HFFc6 (cell line): ENCODE results near the gene IGIP. TPM values are rescaled to one million over a fixed set of nuclear protein-coding genes. Genes with fewer than 3 reads are reported as not detected.

Experiments
- DNase-seq: peaks from one replicate; pipeline ENCODE4 v3.0.0-alpha.2; 2018
- H3K27ac Mint-ChIP-seq: 2 replicates; pipeline ENCODE4 v1.8.0; 2020; ENCODE audit warnings: mild to moderate bottlenecking, mixed read lengths
- H3K27me3 Mint-ChIP-seq: 2 replicates; pipeline ENCODE4 v1.8.0; 2021; ENCODE audit warnings: mild to moderate bottlenecking, moderate library complexity, mixed read lengths; ENCODE audit not compliant: insufficient read depth
- H3K36me3 Mint-ChIP-seq: 2 replicates; pipeline ENCODE4 v1.8.0; 2021; ENCODE audit warnings: low read depth, mixed read lengths
- H3K4me1 Mint-ChIP-seq: 2 replicates; pipeline ENCODE4 v1.8.0; 2020; ENCODE audit warnings: low read depth, mixed read lengths
- H3K4me3 Mint-ChIP-seq: 2 replicates; pipeline ENCODE4 v1.8.0; 2020; ENCODE audit warnings: mild to moderate bottlenecking, moderate library complexity, mixed read lengths
- H3K9me3 Mint-ChIP-seq: 2 replicates; pipeline ENCODE4 v1.8.0; 2020; ENCODE audit warnings: mild to moderate bottlenecking, mixed read lengths
- total RNA-seq, 6 experiments: library from RNA; stranded (reverse); fragmentation: NEBNext Ultra II Directional; extraction: Animal tissue kit (Norgen Biotek cat#: 25700); gene quantifications; 2 replicates in 1 of 6; 3 replicates in 5 of 6; pipeline ENCODE4 v1.2.3, GENCODE V29; 2021
- TF ChIP-seq, protein P1 (sequence below): fragments of 200-600 bp; sonication (generic); IDR thresholded peaks from 2 replicates; pipeline ENCODE4 v1.5.0; 2021; ENCODE audit warnings: antibody characterized with exemption, mild to moderate bottlenecking

IGIP gene
- total RNA-seq, 6 experiments from 2014 or later, result 3.4 to 8.4 (median 4.1) TPM

DNA sequence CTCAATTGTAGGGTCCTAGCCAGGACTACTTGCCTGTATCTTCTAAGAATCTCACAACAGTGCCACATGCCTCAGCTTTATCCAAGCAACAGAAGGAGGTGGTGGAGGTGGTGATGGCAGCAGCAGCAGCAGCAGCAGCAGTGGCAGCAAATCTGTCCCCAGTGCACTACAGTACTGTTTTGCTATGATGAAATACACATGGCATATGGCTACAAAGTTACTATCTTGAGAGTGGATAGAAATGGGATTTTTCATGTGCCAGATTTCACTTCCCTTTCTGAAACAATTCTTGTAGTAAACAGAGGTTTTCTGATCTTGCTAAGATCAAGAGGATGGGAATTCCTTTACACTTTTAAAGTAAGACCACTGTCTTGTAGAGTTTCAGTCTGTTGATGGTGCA is 41.2 kb downstream of the IGIP start:
- Mint-ChIP-seq H3K4me3 (no peak overlapping the region), H3K4me1 (no peaks in the 10 kb centered on the region)

GRCh38 chr5:140168371-140168770 is 42.6 kb downstream of the IGIP start:
- Mint-ChIP-seq H3K4me3 (no peak overlapping the region), H3K4me1 (no peaks in the 10 kb centered on the region), H3K27ac (no peak overlapping the region), H3K36me3 (no peaks in the 10 kb centered on the region), H3K27me3 (peaks cover 4% of the 10 kb centered on the region), H3K9me3 (no peaks in the 10 kb centered on the region)
- TF ChIP-seq, protein P1, sequence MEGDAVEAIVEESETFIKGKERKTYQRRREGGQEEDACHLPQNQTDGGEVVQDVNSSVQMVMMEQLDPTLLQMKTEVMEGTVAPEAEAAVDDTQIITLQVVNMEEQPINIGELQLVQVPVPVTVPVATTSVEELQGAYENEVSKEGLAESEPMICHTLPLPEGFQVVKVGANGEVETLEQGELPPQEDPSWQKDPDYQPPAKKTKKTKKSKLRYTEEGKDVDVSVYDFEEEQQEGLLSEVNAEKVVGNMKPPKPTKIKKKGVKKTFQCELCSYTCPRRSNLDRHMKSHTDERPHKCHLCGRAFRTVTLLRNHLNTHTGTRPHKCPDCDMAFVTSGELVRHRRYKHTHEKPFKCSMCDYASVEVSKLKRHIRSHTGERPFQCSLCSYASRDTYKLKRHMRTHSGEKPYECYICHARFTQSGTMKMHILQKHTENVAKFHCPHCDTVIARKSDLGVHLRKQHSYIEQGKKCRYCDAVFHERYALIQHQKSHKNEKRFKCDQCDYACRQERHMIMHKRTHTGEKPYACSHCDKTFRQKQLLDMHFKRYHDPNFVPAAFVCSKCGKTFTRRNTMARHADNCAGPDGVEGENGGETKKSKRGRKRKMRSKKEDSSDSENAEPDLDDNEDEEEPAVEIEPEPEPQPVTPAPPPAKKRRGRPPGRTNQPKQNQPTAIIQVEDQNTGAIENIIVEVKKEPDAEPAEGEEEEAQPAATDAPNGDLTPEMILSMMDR, result no peak
- no peak for DNase-seq

More for the DNA sequence above, 41.2 kb downstream of the IGIP start:
- peaks cover 4% of the 10 kb centered on the region for H3K27me3 Mint-ChIP-seq
- DNase-seq, result no peak
- TF ChIP-seq, protein P1, result no peak
- no peaks in the 10 kb centered on the region for H3K9me3 Mint-ChIP-seq
- no peak overlapping the region for H3K27ac Mint-ChIP-seq
- H3K36me3 Mint-ChIP-seq, result no peaks in the 10 kb centered on the region

GRCh38 chr5:140169410-140169809 is 43.7 kb downstream of the IGIP start:
- Mint-ChIP-seq H3K27ac (no peak overlapping the region), H3K27me3 (peaks cover 2% of the 10 kb centered on the region), H3K4me3 (no peak overlapping the region), H3K9me3 (no peaks in the 10 kb centered on the region), H3K4me1 (no peaks in the 10 kb centered on the region), H3K36me3 (no peaks in the 10 kb centered on the region)
- TF ChIP-seq, protein P1, result peak; percentile 43; the same call in 1 of the 2 replicates
- no peak for DNase-seq

DNA sequence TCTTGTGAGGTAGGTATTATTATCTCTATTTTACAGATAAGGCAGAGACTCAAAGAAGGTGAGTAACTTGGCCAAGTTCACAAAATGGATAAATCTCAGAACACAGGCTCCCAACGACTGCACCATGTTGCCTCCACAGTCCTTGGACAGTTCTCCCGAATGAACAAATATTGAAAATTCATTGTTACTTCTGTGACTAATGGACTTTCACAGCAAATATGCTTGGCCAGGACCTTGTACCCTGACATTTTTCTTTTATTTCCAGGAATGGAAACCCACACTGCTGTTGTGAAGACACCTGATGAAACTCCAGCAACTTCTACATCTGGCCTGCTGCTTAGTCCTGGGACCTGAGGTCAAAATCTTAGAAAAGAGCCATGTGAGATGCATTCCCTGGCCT is 46.7 kb downstream of the IGIP start:
- Mint-ChIP-seq H3K4me1 (peaks cover 14% of the 10 kb centered on the region), H3K9me3 (no peaks in the 10 kb centered on the region), H3K36me3 (no peaks in the 10 kb centered on the region), H3K27ac (no peak overlapping the region), H3K27me3 (no peaks in the 10 kb centered on the region; the same call in 1 of the 2 replicates), H3K4me3 (no peak overlapping the region)
- TF ChIP-seq, protein P1, result no peak
- DNase-seq, result no peak

- DNase-seq, result no peak
- Mint-ChIP-seq H3K4me1 (peaks cover 21% of the 10 kb centered on the region), H3K9me3 (no peaks in the 10 kb centered on the region), H3K4me3 (peak overlapping the region; percentile 92), H3K27me3 (no peaks in the 10 kb centered on the region; the same call in 1 of the 2 replicates), H3K27ac (peak overlapping the region; percentile 90; the same call in 1 of the 2 replicates), H3K36me3 (no peaks in the 10 kb centered on the region)
- TF ChIP-seq, protein P1, result no peak
Measured at GRCh38 chr5:140174014-140174413, 48.3 kb downstream of the IGIP start.
